Epithelial cell of esophagus (primary cell): ENCODE measurements around the gene CKB.

Experiments
- DNase-seq: peaks from one replicate; pipeline ENCODE4 v3.0.0; 2010; ENCODE audit warnings: low read depth
- H3K4me3 ChIP-seq: 2 replicates; pipeline ENCODE4 v1.5.1; 2011; ENCODE audit warnings: mild to moderate bottlenecking, low read length, control low read depth
- CTCF ChIP-seq: IDR thresholded peaks from 2 replicates; pipeline ENCODE4 v1.5.1; 2011; ENCODE audit warnings: low read depth, mild to moderate bottlenecking, low read length, control low read depth, inconsistent platforms; ENCODE audit not compliant: insufficient read depth; ENCODE audit errors: missing control alignments

Gene CKB

GRCh38 chr14:103520657-103521437 is 1.8 kb downstream of the CKB start:
- peak overlapping the region; percentile 60 for H3K4me3 ChIP-seq
- peak; percentile 35 for TF ChIP-seq CTCF
- peak; percentile 43 for DNase-seq

GRCh38 chr14:103520269-103520656 is 2.4 kb downstream of the CKB start:
- H3K4me3 ChIP-seq = no peak overlapping the region

GRCh38 chr14:103519837-103520212 is 2.8 kb downstream of the CKB start:
- TF ChIP-seq CTCF = no peak
- DNase-seq = no peak
- H3K4me3 ChIP-seq = no peak overlapping the region

More at GRCh38 chr14:103520269-103520656, 2.4 kb downstream of the CKB start:
- no peak for TF ChIP-seq CTCF
- DNase-seq = no peak

- no peak for TF ChIP-seq CTCF
These were observed 3.4 kb downstream of the CKB start for GRCh38 chr14:103519043-103519836.

GRCh38 chr14:103518422-103519042 is 4.1 kb downstream of the CKB start:
- no peak overlapping the region for H3K4me3 ChIP-seq
- TF ChIP-seq CTCF = peak; percentile 91
- DNase-seq = peak; percentile 60

More at GRCh38 chr14:103519043-103519836, 3.4 kb downstream of the CKB start:
- H3K4me3 ChIP-seq = no peak overlapping the region
- no peak for DNase-seq

- DNase-seq = no peak
- no peak overlapping the region for H3K4me3 ChIP-seq
- no peak for TF ChIP-seq CTCF
These were observed 4.8 kb downstream of the CKB start for GRCh38 chr14:103517721-103518421.
